Measurements from ENCODE around the gene GHR. TPM values are rescaled to one million over a fixed set of nuclear protein-coding genes. Genes with fewer than 3 reads are reported as not detected.
A peak's percentile ranks its signal among the peaks of the same experiment; 100 is the strongest.

The GHR gene
- total and polyA plus RNA-seq, 2 of the 8 experiments (the other 6 are each of a cell fraction or from before 2014, with no cell fraction given), result 0.15 to 0.19 TPM

DNA sequence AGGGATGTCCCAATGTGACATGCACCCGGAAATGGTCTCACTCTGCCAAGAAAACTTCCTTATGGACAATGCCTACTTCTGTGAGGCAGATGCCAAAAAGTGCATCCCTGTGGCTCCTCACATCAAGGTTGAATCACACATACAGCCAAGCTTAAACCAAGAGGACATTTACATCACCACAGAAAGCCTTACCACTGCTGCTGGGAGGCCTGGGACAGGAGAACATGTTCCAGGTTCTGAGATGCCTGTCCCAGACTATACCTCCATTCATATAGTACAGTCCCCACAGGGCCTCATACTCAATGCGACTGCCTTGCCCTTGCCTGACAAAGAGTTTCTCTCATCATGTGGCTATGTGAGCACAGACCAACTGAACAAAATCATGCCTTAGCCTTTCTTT is 295.8 kb downstream of the GHR start:
- Histone ChIP-seq H2BK15ac (ENCODE audit: low read length) (no peak overlapping the region), H2AFZ (ENCODE audit: low read length) (peak overlapping the region; percentile 68; the same call in 1 of the 2 replicates), H2BK20ac (ENCODE audit: low read length) (no peak overlapping the region), H4K20me1 (replicated peaks in 1 of 2; ENCODE audit: control insufficient read depth in 1 of 2, insufficient read depth in 2 of 2, low read length in 2 of 2) (no peaks in the 10 kb centered on the region), H3K27ac (ENCODE audit: low read depth, low read length) (no peak overlapping the region), H2BK12ac (ENCODE audit: low read depth, low read length) (no peak overlapping the region), H4K91ac (replicated peaks; ENCODE audit: insufficient read length, low read length) (no peak overlapping the region), H3K79me1 (ENCODE audit: low read depth, low read length) (no peaks in the 10 kb centered on the region), H4K8ac (ENCODE audit: extremely low read depth, insufficient read depth, low read length) (no peak overlapping the region), H3K56ac (replicated peaks; ENCODE audit: insufficient read length, low read depth, low read length) (no peak overlapping the region), H3K36me3 (ENCODE audit: control insufficient read depth in 2 of 4, insufficient read depth in 4 of 4, low read length in 3 of 4) (no peaks in the 10 kb centered on the region), H3K27me3 (replicated peaks in 1 of 4; ENCODE audit: control insufficient read depth in 3 of 4, extremely low read depth in 1 of 4, insufficient read depth in 3 of 4, low read length in 3 of 4) (no peaks in the 10 kb centered on the region), H3K9ac (replicated peaks in 1 of 4; ENCODE audit: extremely low read depth in 1 of 4, low read depth in 3 of 4, low read length in 3 of 4) (no peak overlapping the region), H3K9me3 (ENCODE audit: insufficient read depth in 2 of 2, low read depth in 1 of 2, low read length in 1 of 2) (no peaks in the 10 kb centered on the region), H3K79me2 (ENCODE audit: control insufficient read depth in 1 of 2, insufficient read depth in 2 of 2, low read length in 2 of 2) (no peaks in the 10 kb centered on the region), H3K23ac (ENCODE audit: insufficient read length) (no peak overlapping the region), H2BK5ac (ENCODE audit: low read depth, low read length) (no peak overlapping the region), H3K23me2 (ENCODE audit: low read depth, low read length) (no peaks in the 10 kb centered on the region), H3K4me3 (ENCODE audit: extremely low read depth in 1 of 4, insufficient read depth in 2 of 4, low read depth in 3 of 4, low read length in 4 of 4) (no peak overlapping the region), H3K4me1 (replicated peaks in 1 of 4; ENCODE audit: control insufficient read depth in 3 of 4, insufficient read depth in 4 of 4, low read length in 3 of 4) (no peaks in the 10 kb centered on the region), H3K14ac (ENCODE audit: insufficient read length) (no peak overlapping the region), H3K18ac (ENCODE audit: extremely low read depth, low read length) (no peak overlapping the region), H2BK120ac (replicated peaks; ENCODE audit: low read depth, low read length) (no peak overlapping the region), H3K4me2 (ENCODE audit: insufficient read depth in 1 of 2, low read depth in 2 of 2, low read length in 2 of 2) (no peak overlapping the region), H2AK5ac (ENCODE audit: low read depth, low read length) (no peak overlapping the region), H4K5ac (ENCODE audit: insufficient read length, low read depth, low read length) (no peak overlapping the region), H3K4ac (replicated peaks; ENCODE audit: insufficient read length, low read depth, low read length) (no peak overlapping the region)
- 89% methylated on average over 2 of the region's 2 CpGs; no CpG with 5 or more reads in 1 of the 2 experiments for WGBS, 2 experiments (ENCODE audit: extremely low coverage in 1 of 2, insufficient coverage in 1 of 2, insufficient read length in 1 of 2, insufficient replicate concordance in 2 of 2, low coverage in 1 of 2, low lambda C conversion rate in 2 of 2, missing lambda C conversion rate in 1 of 2)
- FAIRE-seq, result no peak
- ChIA-PET POLR2A (ENCODE audit: partially characterized antibody) (no interaction called here), CTCF (ENCODE audit: partially characterized antibody) (interaction anchor here (1.2 to 2.3 kb wide), 2 partner anchors 26 to 170 kb away, joined by 4 to 9 read pairs; no protein-coding TSS in a partner anchor)
- DNase-seq (ENCODE audit: low read depth in 1 of 2, low spot score in 2 of 2), result no peak
- TF ChIP-seq CHD2 (IDR thresholded peaks at IDR 0.05; ENCODE audit: low read length), result no peak
- no peak for TF ChIP-seq CBX8 (IDR thresholded peaks at IDR 0.05; ENCODE audit: borderline replicate concordance, low read depth, low read length)

Measured in H1 (cell line).